ENCODE measurements around the gene DDIT3. TPM values are rescaled to one million over a fixed set of nuclear protein-coding genes. Genes with fewer than 3 reads are reported as not detected.

Gene DDIT3
- total RNA-seq, 1 donor from 2014 or later = 70.9 TPM

GRCh38 chr12:57535764-57536596 lies 15.7 kb upstream of the DDIT3 start:
- H3K36me3 Mint-ChIP-seq (ENCODE audit: unreplicated experiment) = peaks cover 19% of the 10 kb centered on the region
- peaks cover 2% of the 10 kb centered on the region for H3K27me3 Mint-ChIP-seq (ENCODE audit: unreplicated experiment)
- no peak overlapping the region for H3K4me3 Mint-ChIP-seq (ENCODE audit: unreplicated experiment)
- no peak for DNase-seq
- TF ChIP-seq, protein P1, sequence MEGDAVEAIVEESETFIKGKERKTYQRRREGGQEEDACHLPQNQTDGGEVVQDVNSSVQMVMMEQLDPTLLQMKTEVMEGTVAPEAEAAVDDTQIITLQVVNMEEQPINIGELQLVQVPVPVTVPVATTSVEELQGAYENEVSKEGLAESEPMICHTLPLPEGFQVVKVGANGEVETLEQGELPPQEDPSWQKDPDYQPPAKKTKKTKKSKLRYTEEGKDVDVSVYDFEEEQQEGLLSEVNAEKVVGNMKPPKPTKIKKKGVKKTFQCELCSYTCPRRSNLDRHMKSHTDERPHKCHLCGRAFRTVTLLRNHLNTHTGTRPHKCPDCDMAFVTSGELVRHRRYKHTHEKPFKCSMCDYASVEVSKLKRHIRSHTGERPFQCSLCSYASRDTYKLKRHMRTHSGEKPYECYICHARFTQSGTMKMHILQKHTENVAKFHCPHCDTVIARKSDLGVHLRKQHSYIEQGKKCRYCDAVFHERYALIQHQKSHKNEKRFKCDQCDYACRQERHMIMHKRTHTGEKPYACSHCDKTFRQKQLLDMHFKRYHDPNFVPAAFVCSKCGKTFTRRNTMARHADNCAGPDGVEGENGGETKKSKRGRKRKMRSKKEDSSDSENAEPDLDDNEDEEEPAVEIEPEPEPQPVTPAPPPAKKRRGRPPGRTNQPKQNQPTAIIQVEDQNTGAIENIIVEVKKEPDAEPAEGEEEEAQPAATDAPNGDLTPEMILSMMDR (IDR thresholded peaks at IDR 0.05; ENCODE audit: partially characterized antibody, unreplicated experiment) = no peak
- peak overlapping the region; percentile 28 for H3K27ac Mint-ChIP-seq (ENCODE audit: unreplicated experiment)
- peaks cover 31% of the 10 kb centered on the region for H3K4me1 Mint-ChIP-seq (ENCODE audit: low read depth, unreplicated experiment)
- H3K9me3 Mint-ChIP-seq (ENCODE audit: unreplicated experiment) = peaks cover 10% of the 10 kb centered on the region

GRCh38 chr12:57534991-57535543 lies 14.8 kb upstream of the DDIT3 start:
- Mint-ChIP-seq H3K9me3 (ENCODE audit: unreplicated experiment) (peaks cover 10% of the 10 kb centered on the region), H3K27ac (ENCODE audit: unreplicated experiment) (peak overlapping the region; percentile 28), H3K4me1 (ENCODE audit: low read depth, unreplicated experiment) (peaks cover 27% of the 10 kb centered on the region), H3K36me3 (ENCODE audit: unreplicated experiment) (peaks cover 19% of the 10 kb centered on the region), H3K4me3 (ENCODE audit: unreplicated experiment) (no peak overlapping the region), H3K27me3 (ENCODE audit: unreplicated experiment) (peaks cover 2% of the 10 kb centered on the region)
- DNase-seq = no peak
- TF ChIP-seq, protein P1 (IDR thresholded peaks at IDR 0.05; ENCODE audit: partially characterized antibody, unreplicated experiment) = no peak

GRCh38 chr12:57534250-57534649 lies 13.9 kb upstream of the DDIT3 start:
- peak overlapping the region; percentile 87 for H3K27ac Mint-ChIP-seq (ENCODE audit: unreplicated experiment)
- H3K4me1 Mint-ChIP-seq (ENCODE audit: low read depth, unreplicated experiment) = peaks cover 35% of the 10 kb centered on the region
- DNase-seq = no peak
- H3K9me3 Mint-ChIP-seq (ENCODE audit: unreplicated experiment) = peaks cover 10% of the 10 kb centered on the region
- peaks cover 8% of the 10 kb centered on the region for H3K27me3 Mint-ChIP-seq (ENCODE audit: unreplicated experiment)
- H3K36me3 Mint-ChIP-seq (ENCODE audit: unreplicated experiment) = peaks cover 19% of the 10 kb centered on the region
- H3K4me3 Mint-ChIP-seq (ENCODE audit: unreplicated experiment) = no peak overlapping the region
- TF ChIP-seq, protein P1 (IDR thresholded peaks at IDR 0.05; ENCODE audit: partially characterized antibody, unreplicated experiment) = no peak

DNA sequence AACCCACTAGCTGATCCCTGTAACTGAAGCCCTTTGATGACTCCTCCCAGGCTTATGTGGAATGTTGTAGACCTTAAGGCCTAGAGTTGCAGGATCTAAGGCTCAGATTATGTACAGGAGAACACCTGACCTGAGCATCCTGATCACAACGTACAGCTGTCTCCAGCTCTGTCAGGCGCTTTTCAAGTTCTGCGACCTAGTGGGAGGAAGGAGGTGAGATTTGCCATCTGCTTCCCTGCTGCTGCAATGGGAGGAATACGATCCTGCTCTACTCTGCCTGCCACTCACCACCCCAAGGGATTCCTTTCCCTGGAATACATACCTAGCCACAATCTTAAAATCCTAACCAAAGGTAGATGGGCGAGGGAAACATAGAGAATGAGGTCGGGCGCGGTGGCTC lies 12.8 kb upstream of the DDIT3 start:
- DNase-seq = no peak
- H3K9me3 Mint-ChIP-seq (ENCODE audit: unreplicated experiment) = peaks cover 13% of the 10 kb centered on the region
- peaks cover 11% of the 10 kb centered on the region for H3K36me3 Mint-ChIP-seq (ENCODE audit: unreplicated experiment)
- peaks cover 6% of the 10 kb centered on the region for H3K27me3 Mint-ChIP-seq (ENCODE audit: unreplicated experiment)
- TF ChIP-seq, protein P1 (IDR thresholded peaks at IDR 0.05; ENCODE audit: partially characterized antibody, unreplicated experiment) = no peak
- peak overlapping the region; percentile 52 for H3K4me3 Mint-ChIP-seq (ENCODE audit: unreplicated experiment)
- peaks cover 30% of the 10 kb centered on the region for H3K4me1 Mint-ChIP-seq (ENCODE audit: low read depth, unreplicated experiment)
- peak overlapping the region; percentile 87 for H3K27ac Mint-ChIP-seq (ENCODE audit: unreplicated experiment)

DNA sequence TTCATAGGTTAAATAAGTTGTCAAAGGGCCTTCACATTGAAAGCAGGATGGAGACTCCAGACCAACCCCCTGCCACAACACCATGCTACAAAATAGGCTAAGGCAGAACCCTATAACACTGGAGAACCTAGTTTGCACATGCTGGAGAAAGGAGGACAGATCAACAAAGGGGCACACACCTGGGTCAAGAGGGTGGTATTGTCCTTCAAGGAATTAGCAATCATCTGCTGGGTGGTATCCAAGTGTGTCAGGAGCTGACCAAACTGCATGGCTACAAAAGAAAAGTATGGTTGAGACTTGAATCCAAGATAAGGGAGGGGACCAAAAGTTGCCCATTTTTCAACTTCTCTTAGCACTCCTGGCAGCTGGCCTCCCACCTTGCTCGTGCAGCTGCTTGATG lies 11.5 kb upstream of the DDIT3 start:
- H3K27me3 Mint-ChIP-seq (ENCODE audit: unreplicated experiment) = peaks cover 6% of the 10 kb centered on the region
- H3K36me3 Mint-ChIP-seq (ENCODE audit: unreplicated experiment) = peaks cover 8% of the 10 kb centered on the region
- peak overlapping the region; percentile 87 for H3K27ac Mint-ChIP-seq (ENCODE audit: unreplicated experiment)
- H3K9me3 Mint-ChIP-seq (ENCODE audit: unreplicated experiment) = peaks cover 13% of the 10 kb centered on the region
- no peak overlapping the region for H3K4me3 Mint-ChIP-seq (ENCODE audit: unreplicated experiment)
- peaks cover 30% of the 10 kb centered on the region for H3K4me1 Mint-ChIP-seq (ENCODE audit: low read depth, unreplicated experiment)
- no peak for DNase-seq
- TF ChIP-seq, protein P1 (IDR thresholded peaks at IDR 0.05; ENCODE audit: partially characterized antibody, unreplicated experiment) = no peak

Data from glutamatergic neuron (in vitro differentiated cells).